H9 (cell line): Measurements from ENCODE around the gene SLC25A26. TPM values are rescaled to one million over a fixed set of nuclear protein-coding genes. Genes with fewer than 3 reads are reported as not detected.

Source experiments
- DNase-seq: peaks from one replicate; pipeline ENCODE4 v3.0.0-alpha.2; 2017
- H2AFZ ChIP-seq: one replicate; pipeline ENCODE4 v1.6.1; 2013; ENCODE audit warnings: mild to moderate bottlenecking, low read length, control low read depth, moderate library complexity
- H2AK5ac ChIP-seq: 2 replicates; pipeline ENCODE4 v1.6.1; 2013; ENCODE audit warnings: low read length, control low read depth, mixed read lengths; ENCODE audit not compliant: insufficient read length
- H2BK120ac ChIP-seq: one replicate; pipeline ENCODE4 v1.6.1; 2013; ENCODE audit warnings: low read depth, mild to moderate bottlenecking, low read length, control low read depth, inconsistent platforms; ENCODE audit not compliant: poor library complexity, severe bottlenecking
- H2BK12ac ChIP-seq: 2 replicates; pipeline ENCODE4 v1.6.1; 2013; ENCODE audit warnings: low read length, control low read depth, mixed read lengths, low read depth; ENCODE audit not compliant: insufficient read length
- H2BK15ac ChIP-seq: 2 replicates; pipeline ENCODE4 v1.6.1; 2013; ENCODE audit warnings: low read depth, low read length, control low read depth
- H2BK20ac ChIP-seq: one replicate; pipeline ENCODE4 v1.6.1; 2013; ENCODE audit warnings: low read depth, mild to moderate bottlenecking, low read length, control low read depth, inconsistent platforms; ENCODE audit not compliant: poor library complexity, severe bottlenecking
- H2BK5ac ChIP-seq: 2 replicates; pipeline ENCODE4 v1.6.1; 2013; ENCODE audit warnings: low read length, control low read depth, mixed read lengths; ENCODE audit not compliant: insufficient read length
- H3K14ac ChIP-seq: 2 replicates; pipeline ENCODE4 v1.6.1; 2013; ENCODE audit warnings: low read length, control low read depth; ENCODE audit not compliant: insufficient read depth
- H3K18ac ChIP-seq: 2 replicates; pipeline ENCODE4 v1.6.1; 2013; ENCODE audit warnings: low read depth, mild to moderate bottlenecking, mixed read lengths, low read length, control low read depth; ENCODE audit not compliant: insufficient read length
- H3K23ac ChIP-seq: 2 replicates; pipeline ENCODE4 v1.6.1; 2013; ENCODE audit warnings: low read length, control low read depth, mixed read lengths, low read depth; ENCODE audit not compliant: insufficient read length
- H3K23me2 ChIP-seq: 2 replicates; pipeline ENCODE4 v1.6.1; 2013; ENCODE audit warnings: low read depth, mild to moderate bottlenecking, mixed read lengths, low read length, control low read depth; ENCODE audit not compliant: insufficient read length, poor library complexity, severe bottlenecking
- H3K27ac ChIP-seq: 2 replicates; pipeline ENCODE4 v1.5.1; 2013; ENCODE audit warnings: low read length, control low read depth, mixed read lengths, low read depth; ENCODE audit not compliant: insufficient read length
- H3K27me3 ChIP-seq: 2 replicates; pipeline ENCODE4 v1.6.1; 2013; ENCODE audit warnings: low read length, control low read depth, inconsistent platforms; ENCODE audit not compliant: insufficient read depth
- H3K4ac ChIP-seq: 2 replicates; pipeline ENCODE4 v1.6.1; 2013; ENCODE audit warnings: low read depth, mild to moderate bottlenecking, control low read depth, inconsistent platforms, low read length, moderate library complexity
- H3K4me1 ChIP-seq: 2 replicates; pipeline ENCODE4 v1.6.1; 2013; ENCODE audit warnings: low read length, control low read depth, inconsistent platforms; ENCODE audit not compliant: insufficient read depth
- H3K4me2 ChIP-seq: 2 replicates; pipeline ENCODE4 v1.6.1; 2013; ENCODE audit warnings: low read length, control low read depth, mixed read lengths; ENCODE audit not compliant: insufficient read length, insufficient read depth
- H3K56ac ChIP-seq: 2 replicates; pipeline ENCODE4 v1.6.1; 2013; ENCODE audit warnings: low read depth, mild to moderate bottlenecking, mixed read lengths, low read length, control low read depth; ENCODE audit not compliant: insufficient read length
- H3K79me1 ChIP-seq: 2 replicates; pipeline ENCODE4 v1.6.1; 2013; ENCODE audit warnings: low read depth, mild to moderate bottlenecking, moderate library complexity, low read length, control low read depth, inconsistent platforms; ENCODE audit not compliant: insufficient read depth, poor library complexity, severe bottlenecking
- H3K79me2 ChIP-seq: 2 replicates; pipeline ENCODE4 v1.6.1; 2013; ENCODE audit warnings: low read length, control low read depth, inconsistent platforms; ENCODE audit not compliant: insufficient read depth
- H3K9ac ChIP-seq: 2 replicates; pipeline ENCODE4 v1.6.1; 2013; ENCODE audit warnings: low read length, control low read depth, mixed read lengths; ENCODE audit not compliant: insufficient read length; ENCODE audit errors: extremely low read depth
- H3K9me3 ChIP-seq: one replicate; pipeline ENCODE4 v1.6.1; 2013; ENCODE audit warnings: low read depth, low read length, inconsistent platforms; ENCODE audit not compliant: control insufficient read depth
- H3T11ph ChIP-seq: one replicate; pipeline ENCODE4 v1.6.1; 2013; ENCODE audit warnings: mild to moderate bottlenecking, low read length, control low read depth, inconsistent platforms
- H4K20me1 ChIP-seq: one replicate; pipeline ENCODE4 v1.6.1; 2013; ENCODE audit not compliant: control insufficient read depth, insufficient read length, insufficient read depth
- H4K5ac ChIP-seq: 2 replicates; pipeline ENCODE4 v1.6.1; 2013; ENCODE audit warnings: low read depth, mild to moderate bottlenecking, mixed read lengths, low read length, control low read depth; ENCODE audit not compliant: insufficient read length
- H4K8ac ChIP-seq: replicated peaks from 2 replicates; pipeline ENCODE4 v1.6.1; 2013; ENCODE audit warnings: low read length, control low read depth, mixed read lengths, low read depth; ENCODE audit not compliant: insufficient read length
- H4K91ac ChIP-seq: 2 replicates; pipeline ENCODE4 v1.6.1; 2013; ENCODE audit warnings: low read depth, mild to moderate bottlenecking, moderate library complexity, mixed read lengths, low read length, control low read depth; ENCODE audit not compliant: insufficient read length
- H3K27ac Mint-ChIP-seq, 3 experiments: 2 replicates in 2 of 3; 3 replicates in 1 of 3; pipeline ENCODE4 v1.8.0; 2020 to 2021; ENCODE audit warnings: mixed read lengths in 3 of 3, mild to moderate bottlenecking in 1 of 3, moderate library complexity in 1 of 3
- H3K27me3 Mint-ChIP-seq: 2 replicates; pipeline ENCODE4 v1.8.0; 2021; ENCODE audit warnings: low read depth, mild to moderate bottlenecking, moderate library complexity, mixed read lengths
- H3K36me3 Mint-ChIP-seq, 3 experiments: 2 replicates in 2 of 3; 3 replicates in 1 of 3; pipeline ENCODE4 v1.8.0; 2020 to 2021; ENCODE audit warnings: low read depth in 3 of 3, mixed read lengths in 3 of 3; ENCODE audit not compliant: insufficient read depth in 1 of 3
- H3K4me1 Mint-ChIP-seq, 2 experiments: 2 replicates each; pipeline ENCODE4 v1.8.0; 2020; ENCODE audit warnings: mixed read lengths in 2 of 2
- H3K4me3 Mint-ChIP-seq, 2 experiments: 2 replicates in 1 of 2; 3 replicates in 1 of 2; pipeline ENCODE4 v1.8.0; 2020 to 2021; ENCODE audit warnings: mild to moderate bottlenecking in 2 of 2, mixed read lengths in 2 of 2, moderate library complexity in 1 of 2
- H3K9me3 Mint-ChIP-seq, 2 experiments: 2 replicates in 1 of 2; 3 replicates in 1 of 2; pipeline ENCODE4 v1.8.0; 2020; ENCODE audit warnings: mild to moderate bottlenecking in 2 of 2, mixed read lengths in 2 of 2, moderate library complexity in 1 of 2
- CTCF ChIP-seq: fragments of 200-600 bp; sonication (generic); conservative IDR thresholded peaks from 3 replicates; pipeline ENCODE4 v1.8.0; 2021; ENCODE audit warnings: antibody characterized with exemption, mild to moderate bottlenecking
- WGBS: extraction: QIAGEN DNeasy Blood & Tissue Kit; methylation state at CpG from one replicate; pipeline ENCODE4 v1.1.7; 2013; ENCODE audit warnings: missing lambda C conversion rate, low lambda C conversion rate, mixed read lengths; ENCODE audit not compliant: insufficient read length; ENCODE audit errors: extremely low coverage; 5-methylcytosine and 5-hydroxymethylcytosine counted together
- total RNA-seq: library from RNA; stranded (reverse); gene quantifications from 2 replicates; pipeline ENCODE4 v1.2.1, GENCODE V29; 2021

The SLC25A26 gene
- total RNA-seq, 1 experiment from 2014 or later, result 30.2 TPM

GRCh38 chr3:66378256-66378655 lies 157.5 kb downstream of the SLC25A26 start:
- peak; percentile 71 for TF ChIP-seq CTCF
- Histone ChIP-seq H3K23me2 (no peaks in the 10 kb centered on the region), H2AFZ (no peak overlapping the region), H3K4ac (no peak overlapping the region), H3K4me1 (no peaks in the 10 kb centered on the region), H4K5ac (no peak overlapping the region), H2AK5ac (no peak overlapping the region), H2BK20ac (no peak overlapping the region), H3T11ph (no peak overlapping the region), H4K8ac (no peak overlapping the region), H3K4me2 (no peak overlapping the region), H2BK120ac (no peak overlapping the region), H4K91ac (no peak overlapping the region), H3K18ac (no peak overlapping the region), H3K9ac (no peak overlapping the region), H3K14ac (no peak overlapping the region), H4K20me1 (peaks cover 3% of the 10 kb centered on the region), H3K9me3 (no peaks in the 10 kb centered on the region), H3K27ac (no peak overlapping the region), H3K27me3 (no peaks in the 10 kb centered on the region), H3K56ac (no peak overlapping the region), H2BK15ac (no peak overlapping the region), H2BK5ac (no peak overlapping the region), H2BK12ac (no peak overlapping the region), H3K79me2 (no peaks in the 10 kb centered on the region), H3K23ac (no peak overlapping the region), H3K79me1 (no peaks in the 10 kb centered on the region)
- WGBS, result no CpG with 5 or more reads among the region's 5 CpGs
- Mint-ChIP-seq H3K27me3 (no peaks in the 10 kb centered on the region), H3K4me3 (no peak overlapping the region), H3K27ac (peak overlapping the region in 2 of 3 experiments; percentile 12 to 80; a peak in 3 of 7 replicates), H3K36me3 (peaks cover 58 to 76% (median 74%) of the 10 kb centered on the region in 3 experiments; a peak in 6 of 7 replicates), H3K9me3 (no peaks in the 10 kb centered on the region), H3K4me1 (peaks cover 4 to 11% of the 10 kb centered on the region in 2 experiments)
- peak; percentile 66 for DNase-seq
